ENCODE data around the gene PLPP6.

PLPP6 gene

DNA sequence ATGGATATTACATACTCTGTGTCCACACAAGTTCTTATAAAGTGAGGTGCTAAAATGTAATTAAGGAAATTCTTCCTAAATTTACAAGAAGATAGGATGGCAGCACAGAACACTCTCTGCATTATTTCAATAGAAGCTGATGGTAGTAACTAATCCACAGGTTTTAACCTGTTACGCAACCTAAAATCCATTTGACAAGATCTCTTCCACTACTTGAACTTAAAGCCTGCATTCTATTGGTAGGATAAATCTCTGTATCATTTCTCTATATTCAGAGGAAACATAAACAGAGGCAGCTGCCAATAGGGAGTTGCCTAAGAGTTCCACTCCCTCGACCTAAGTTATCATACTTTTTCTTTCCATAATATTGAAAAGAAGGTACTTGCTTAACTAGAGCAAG lies 38.8 kb downstream of the PLPP6 start:
- DNase-seq = no peak

DNA sequence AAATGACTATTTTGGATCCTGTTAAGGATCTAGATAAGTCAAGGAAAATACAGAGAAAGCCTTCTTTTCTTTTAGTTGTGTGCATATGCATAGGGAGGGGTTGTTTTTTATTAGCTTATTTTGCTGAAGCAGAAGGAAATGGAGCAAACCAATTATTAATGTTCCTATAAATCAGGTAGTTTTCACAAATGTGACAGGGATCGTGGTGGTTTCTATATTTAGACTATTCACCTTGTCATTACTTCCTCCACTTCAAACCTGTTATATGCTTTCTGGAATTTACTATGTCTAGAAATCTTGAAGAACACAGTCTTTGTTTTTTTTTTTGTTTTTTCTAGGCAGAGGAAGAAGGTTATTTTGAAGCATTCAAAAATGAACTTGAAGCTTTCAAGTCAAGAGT lies 39.4 kb downstream of the PLPP6 start:
- no peak for DNase-seq

DNA sequence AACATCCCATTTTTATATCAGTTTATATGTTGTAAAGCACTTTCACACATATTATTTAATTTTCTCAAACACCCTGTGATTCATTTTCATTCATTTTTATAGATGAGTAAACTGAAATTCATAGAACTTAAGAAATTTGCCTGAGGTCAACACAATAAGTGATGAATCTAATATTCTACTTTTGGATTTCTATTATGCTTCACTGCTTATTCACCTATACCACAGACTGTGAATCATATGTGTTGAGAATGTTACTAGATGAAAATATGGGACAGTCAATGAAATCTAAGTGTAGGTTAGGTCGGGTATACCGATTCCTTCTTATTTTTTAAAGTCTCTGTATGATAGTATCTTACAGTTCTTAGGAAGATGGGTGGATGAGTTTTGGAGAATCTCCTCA lies 42.0 kb downstream of the PLPP6 start:
- no peak for DNase-seq

DNA sequence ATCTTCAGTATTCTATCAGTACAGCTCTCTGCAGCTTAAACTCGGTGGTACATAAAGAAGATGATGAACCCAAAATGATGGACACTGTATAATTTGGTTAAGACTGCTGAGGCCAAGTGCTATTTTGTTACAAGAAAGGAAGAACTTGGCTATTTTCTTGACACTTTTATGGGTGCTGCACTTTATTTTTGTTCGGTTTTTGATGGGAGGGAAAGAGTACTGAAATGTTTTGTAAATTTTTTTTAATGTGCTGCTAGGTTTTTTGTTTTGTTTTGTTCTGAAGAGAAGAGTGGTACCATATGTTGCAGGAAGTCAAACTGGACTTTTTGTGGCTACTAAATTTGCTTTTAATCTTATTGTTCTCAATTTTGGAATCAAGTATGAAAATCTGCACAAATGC lies 43.9 kb downstream of the PLPP6 start:
- DNase-seq = no peak

DNA sequence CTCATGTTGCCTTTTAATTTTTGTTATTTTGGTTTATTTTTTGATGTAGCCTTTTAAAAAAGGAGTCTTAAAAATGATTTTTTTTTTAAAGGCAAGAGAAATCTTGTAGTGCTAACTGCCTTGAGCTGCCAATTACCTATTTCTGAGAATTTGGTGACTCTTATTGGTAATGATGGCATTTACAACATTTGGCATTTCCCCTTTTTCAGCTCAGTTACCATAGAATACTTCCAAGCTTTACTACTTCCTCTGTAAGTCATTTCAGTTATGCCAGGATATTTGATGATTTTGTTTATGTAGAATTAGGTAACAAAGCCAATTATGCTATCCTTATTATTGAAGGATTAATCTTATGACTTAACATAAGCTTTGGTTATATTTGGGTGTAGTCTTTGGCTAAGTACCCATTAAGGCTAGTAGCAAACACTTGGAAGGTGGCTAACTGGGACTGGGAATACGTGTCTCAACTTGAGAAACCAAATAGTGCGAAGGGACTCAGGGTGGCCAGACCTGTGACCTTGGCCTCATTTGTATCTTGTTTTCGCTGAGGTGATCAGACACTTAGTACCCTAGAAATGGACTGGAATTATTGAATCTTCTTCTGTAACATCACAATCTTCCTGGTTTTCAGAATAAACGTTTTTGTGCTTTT lies 45.0 kb downstream of the PLPP6 start:
- DNase-seq = no peak

DNA sequence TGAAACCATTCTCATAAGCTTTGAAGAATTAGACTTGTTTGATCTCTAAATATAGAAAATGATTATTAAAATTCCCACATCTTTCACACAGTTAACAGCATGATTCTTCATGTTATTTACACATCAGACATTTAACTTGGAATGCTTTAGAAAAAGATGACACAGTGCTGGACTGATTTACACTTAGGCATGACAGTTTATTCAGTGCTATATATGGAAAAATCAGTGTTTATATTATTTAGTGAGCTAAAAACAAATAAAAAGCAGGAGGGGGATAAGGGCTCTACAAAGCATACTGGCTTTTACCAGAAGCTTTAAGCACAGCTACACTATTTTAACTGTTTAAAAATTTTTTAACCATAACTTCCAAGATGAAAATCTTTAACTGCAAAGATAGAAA lies 47.3 kb downstream of the PLPP6 start:
- DNase-seq = no peak

DNA sequence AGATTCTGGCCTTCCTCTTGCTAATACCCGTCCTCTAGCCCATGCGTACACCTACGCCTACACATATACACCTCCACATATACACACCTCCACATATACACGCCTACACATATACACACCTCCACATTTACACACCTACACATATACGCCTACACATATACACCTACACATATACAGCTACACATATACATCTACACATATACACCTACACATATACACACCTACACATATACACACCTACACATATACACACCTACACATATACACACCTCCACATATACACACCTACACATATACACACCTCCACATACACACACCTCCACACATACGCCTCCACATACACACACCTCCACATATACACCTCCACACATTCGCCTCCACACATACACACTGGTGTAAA lies 51.8 kb downstream of the PLPP6 start:
- no peak for DNase-seq

DNA sequence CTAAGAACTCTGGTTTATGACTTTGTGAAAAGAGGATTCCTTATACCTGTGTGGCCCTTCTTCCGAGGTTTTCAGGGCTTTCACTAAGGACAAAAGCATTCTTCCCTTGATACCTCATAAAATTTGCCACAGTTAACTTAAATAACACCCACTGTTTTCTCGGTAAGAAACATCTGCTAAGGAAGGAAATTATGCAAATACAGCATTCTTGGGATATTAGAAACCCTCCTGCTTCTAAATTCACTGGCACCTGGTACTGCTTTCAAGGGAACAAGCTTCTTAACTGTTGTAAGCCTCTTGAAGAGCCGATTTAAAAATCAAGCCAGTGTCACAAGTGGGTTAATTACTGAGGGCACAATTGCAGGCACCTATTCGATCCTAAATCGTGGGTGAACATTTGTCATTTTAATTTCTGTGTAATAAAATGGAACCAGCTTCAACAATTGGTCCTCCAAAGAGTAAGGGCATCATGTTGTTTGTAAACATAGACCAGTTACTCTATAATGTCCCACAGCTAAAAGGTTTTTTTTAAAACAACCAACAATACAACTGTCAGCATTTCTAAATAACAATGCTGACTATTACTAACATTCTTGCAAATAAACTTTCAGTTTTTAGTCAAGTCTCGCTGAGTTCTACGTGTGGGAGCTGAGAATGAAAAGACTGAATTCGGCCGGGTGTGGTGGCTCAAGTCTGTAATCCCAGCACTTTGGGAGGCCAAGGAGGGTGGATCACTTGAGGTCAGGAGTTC lies 52.3 kb downstream of the PLPP6 start:
- DNase-seq = no peak

Measured in CD4-positive, alpha-beta T cell treated with Interleukin-12 subunit alpha and Interleukin-12 subunit beta, for 1 hour (primary cell).